Stomach (tissue), 4 donors: ENCODE data around the gene APBA3.

ENCODE experiments used
- CTCF ChIP-seq, 7 experiments: fragments of 450-650 bp in 4 of 7; fragments of 200-600 bp in 3 of 7; sonication (generic) in 3 of 7; IDR thresholded peaks; one replicate each; pipeline ENCODE4 v1.5.1; 2016 to 2019; ENCODE audit warnings: antibody characterized with exemption in 7 of 7, control low read depth in 2 of 7, mild to moderate bottlenecking in 1 of 7
- EP300 ChIP-seq: sonication (generic); formaldehyde crosslinking; IDR thresholded peaks from one replicate; pipeline ENCODE4 v1.6.1; 2017; ENCODE audit warnings: antibody characterized with exemption
- POLR2A ChIP-seq, 4 donors: fragments of 450-650 bp; IDR thresholded peaks; one replicate each; pipeline ENCODE4 v1.6.1; 2016; ENCODE audit warnings: antibody characterized with exemption in 4 of 4, control low read depth in 2 of 4, mild to moderate bottlenecking in 1 of 4, moderate library complexity in 1 of 4
- POLR2AphosphoS5 ChIP-seq, 3 donors: sonication (generic); formaldehyde crosslinking; IDR thresholded peaks; one replicate each; pipeline ENCODE4 v1.6.1; 2016; ENCODE audit warnings: antibody characterized with exemption in 3 of 3

DNA sequence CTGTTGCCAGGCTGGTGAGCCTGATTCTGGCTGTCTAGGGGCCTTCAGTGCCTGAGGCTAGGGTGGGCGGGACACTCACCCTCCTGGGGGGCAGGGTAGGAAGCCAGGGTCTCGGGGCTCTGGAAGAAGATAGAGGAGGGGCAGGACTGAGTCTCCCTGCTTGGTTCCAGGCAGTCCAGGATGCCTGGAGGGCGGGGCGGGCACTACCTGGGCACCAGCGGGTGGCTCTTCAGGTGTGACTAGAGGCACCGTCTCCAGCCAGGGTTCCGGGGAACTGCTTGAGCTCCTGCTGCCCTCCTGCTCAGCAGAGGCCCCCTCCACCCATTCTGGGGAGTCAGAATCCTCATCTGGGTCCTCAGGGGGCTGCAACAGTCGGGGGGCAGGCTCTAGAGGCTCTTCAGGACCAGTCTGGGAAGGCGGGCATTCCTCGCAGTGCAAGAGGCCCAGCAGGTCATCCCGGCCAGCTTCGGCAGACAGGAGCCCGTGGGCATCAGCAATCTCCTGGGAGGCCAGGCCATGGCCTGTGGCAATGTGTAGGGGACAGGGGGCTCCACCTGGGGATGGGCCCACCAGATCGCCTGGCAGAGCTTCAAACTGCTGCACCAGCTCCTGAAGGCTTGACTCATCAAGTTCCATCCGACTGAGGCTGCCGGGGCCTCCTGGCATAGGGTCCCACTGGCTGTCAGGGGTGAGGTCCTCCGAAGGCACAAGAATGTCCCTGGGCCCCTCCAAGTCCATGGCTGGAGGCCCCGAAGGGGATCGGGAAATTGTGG lies 1.8 kb downstream of the APBA3 start:
- TF ChIP-seq CTCF (IDR thresholded peaks at IDR 0.05) (no peak), POLR2A (IDR thresholded peaks at IDR 0.05) (no peak), POLR2AphosphoS5 (IDR thresholded peaks at IDR 0.05) (no peak), EP300 (no peak)
